Activated CD4-positive, alpha-beta T cell treated with anti-CD3 and anti-CD28 coated beads, Interleukin-2, amount 50 U/mL, for 16 hours (primary cell): ENCODE data around the gene PRDM16.

Source experiments
- DNase-seq: peaks from one replicate; pipeline ENCODE4 v3.0.0-alpha.2; 2020

Gene PRDM16

DNA sequence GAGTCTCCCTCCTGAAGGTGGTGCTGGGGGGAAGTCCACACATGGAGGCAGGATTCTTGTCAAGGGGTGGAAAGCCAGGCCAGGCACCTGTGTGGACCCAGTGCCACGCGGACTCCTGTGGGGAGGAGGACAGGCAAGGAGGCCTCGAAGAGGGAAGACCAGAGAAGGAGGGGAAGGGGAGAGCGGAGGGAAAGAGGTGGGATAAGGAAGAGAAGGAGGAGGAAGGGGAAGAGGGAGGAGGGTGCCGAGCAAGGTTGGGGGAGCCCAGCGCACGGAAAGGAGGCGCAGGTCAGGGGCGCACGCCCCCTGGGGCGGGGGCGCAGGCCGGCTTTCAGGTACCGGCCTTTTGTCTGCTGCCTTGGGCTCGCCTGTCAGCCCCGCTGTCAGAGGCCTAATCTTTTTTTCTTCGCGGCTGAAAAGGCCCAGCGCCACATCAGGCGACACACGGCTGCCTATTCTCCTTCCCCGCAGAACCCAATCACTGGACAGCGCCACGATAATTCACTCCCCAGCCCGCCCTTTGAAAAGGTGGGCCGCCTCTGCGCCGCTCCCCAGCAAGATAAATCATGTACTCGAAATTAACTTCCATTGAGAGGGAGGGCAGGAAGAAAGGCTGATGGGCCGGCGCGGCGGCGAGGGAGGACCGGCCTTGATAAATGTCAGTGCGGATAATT lies 42.5 kb downstream of the PRDM16 start:
- DNase-seq, result no peak

DNA sequence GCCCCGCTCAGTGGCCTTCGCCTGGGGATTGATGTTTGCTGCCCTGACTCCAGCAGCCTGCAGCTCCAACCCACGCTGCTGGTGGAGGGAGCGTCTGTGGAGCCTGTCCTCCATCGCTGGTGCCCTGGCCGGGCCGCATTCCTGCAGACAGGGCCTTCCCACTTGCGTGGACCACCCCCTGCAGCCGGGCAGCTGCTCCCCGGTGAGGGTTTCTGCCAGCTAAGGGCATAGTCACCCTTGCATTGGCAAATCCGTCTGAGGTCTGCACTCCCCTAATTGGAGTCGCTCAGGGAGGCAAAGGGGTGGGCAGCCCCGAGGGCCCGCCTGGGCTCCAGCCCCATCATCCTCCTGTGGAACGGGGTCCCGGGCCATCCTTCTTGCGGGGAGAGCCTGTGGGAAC lies 43.5 kb downstream of the PRDM16 start:
- no peak for DNase-seq

GRCh38 chr1:3113047-3113740 lies 44.2 kb downstream of the PRDM16 start:
- no peak for DNase-seq

DNA sequence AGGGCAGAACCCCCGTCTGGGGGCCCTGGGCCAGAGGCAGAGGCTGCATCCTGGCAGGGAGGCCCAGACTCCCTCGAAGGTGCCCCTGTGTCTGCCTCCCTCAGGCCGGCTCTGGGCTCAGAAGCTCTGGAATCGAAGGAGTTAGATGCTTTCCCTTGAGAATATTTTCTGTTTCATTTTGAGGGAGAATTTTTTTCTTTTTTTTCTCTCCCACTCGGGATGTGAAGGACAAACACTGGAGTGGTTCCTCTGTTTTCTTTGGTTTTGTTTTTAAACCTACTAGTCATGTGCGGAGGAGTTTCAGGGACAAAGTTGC lies 44.7 kb downstream of the PRDM16 start:
- no peak for DNase-seq

DNA sequence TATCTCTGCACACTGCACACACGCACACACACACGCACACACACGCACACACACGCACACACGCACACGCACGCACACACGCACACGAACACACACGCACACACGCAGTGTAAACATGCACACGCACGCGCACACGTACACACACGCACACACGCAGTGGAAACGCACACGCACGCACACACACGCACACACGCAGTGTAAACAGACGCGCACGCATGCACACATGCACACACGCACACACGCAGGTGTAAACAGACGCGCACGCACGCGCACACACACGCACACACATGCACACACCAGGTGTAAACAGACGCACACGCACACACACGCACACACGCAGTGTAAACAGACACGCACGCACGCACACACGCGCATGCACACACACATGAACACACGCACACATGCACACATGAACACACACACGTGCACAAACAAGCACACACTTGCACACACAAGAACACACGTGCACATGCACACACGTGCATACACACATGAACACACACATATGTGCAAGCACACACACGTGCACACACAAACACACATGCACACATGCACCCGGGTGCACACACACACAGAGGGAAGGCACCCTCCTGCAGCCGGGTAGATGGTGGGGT lies 45.2 kb downstream of the PRDM16 start:
- no peak for DNase-seq

- DNase-seq, result no peak
These were observed 45.8 kb downstream of the PRDM16 start for GRCh38 chr1:3114846-3115245.

GRCh38 chr1:3115275-3116149 lies 46.5 kb downstream of the PRDM16 start:
- DNase-seq, result no peak

GRCh38 chr1:3116150-3116510 lies 47.1 kb downstream of the PRDM16 start:
- DNase-seq, result no peak

DNA sequence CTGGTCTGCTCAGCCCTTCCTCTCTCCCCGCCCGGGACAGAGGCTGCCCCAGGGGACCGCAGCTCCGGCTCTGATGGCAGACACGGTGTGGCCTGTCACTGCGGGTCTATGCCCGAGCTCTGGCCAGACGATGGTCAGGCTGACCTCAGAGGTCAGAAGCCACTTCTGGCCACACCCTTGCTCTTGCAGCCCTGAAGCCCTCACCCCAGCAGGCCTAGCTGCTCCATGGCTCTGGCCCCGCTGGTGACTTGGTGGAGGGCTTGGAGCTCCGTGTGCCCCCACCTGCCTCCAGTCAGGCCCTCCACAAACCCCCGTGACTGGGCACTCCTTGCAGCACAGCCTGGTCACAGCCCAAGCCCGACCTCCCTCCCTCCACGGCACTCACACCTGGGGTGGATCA lies 47.6 kb downstream of the PRDM16 start:
- DNase-seq, result no peak

DNA sequence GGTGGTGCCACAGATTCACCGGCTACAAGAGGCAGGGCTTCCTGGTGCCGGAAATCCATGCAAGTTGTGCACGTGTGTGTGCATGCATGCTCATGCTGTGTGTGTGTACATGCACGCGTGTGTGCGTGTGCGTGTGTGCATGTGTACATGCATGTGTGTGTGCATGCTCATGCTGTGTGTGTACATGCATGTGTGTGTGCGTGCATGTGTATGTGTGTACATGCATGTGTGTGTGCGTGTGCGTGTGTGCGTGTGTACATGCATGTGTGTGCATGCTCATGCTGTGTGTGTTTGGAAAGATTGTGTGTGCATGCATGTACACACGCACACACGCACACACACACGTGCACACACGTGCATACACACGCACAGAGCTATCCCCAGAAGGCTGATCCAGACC lies 48.9 kb downstream of the PRDM16 start:
- DNase-seq, result no peak

- DNase-seq, result no peak
These were observed 50.1 kb downstream of the PRDM16 start for GRCh38 chr1:3119061-3119460.

DNA sequence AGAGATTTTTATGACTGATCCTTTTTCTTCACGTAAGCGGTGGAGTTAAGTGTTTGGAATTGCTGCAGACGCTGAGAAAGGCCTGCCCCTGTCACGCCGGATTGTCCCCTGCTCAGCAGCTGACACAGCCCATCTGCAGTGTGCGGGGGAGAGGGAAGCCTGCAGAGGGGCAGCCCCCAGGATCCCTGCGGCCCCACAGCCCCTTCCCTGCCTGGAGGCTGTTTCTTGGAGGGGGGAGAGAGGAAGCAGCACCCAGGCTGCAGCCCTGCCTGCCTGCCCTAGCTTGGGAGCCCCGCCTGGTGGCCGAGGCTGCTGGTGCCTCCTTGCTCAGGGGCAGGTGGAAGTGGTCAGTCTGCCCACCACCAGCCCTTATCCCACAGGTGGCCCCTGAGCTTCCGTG lies 50.7 kb downstream of the PRDM16 start:
- DNase-seq, result no peak

DNA sequence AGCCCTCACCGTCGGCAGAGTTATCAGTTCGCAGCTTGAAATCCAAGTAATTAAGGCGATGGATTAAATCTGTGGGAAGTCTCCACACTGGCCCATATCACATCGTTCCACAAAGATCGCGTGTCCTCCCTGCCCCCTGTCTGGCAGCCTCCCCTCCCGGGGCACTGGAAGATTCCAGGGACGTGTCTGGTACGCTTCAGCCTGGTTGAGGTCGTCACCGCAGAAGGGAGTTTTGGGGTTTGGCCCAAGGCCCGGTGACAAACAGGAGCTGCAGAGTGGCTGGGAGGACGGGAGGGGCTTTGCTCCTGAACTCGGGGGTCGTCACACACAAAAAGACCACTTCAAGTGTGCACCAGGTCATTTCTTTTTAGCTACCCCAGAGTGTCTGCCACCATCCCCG lies 51.1 kb downstream of the PRDM16 start:
- no peak for DNase-seq

DNA sequence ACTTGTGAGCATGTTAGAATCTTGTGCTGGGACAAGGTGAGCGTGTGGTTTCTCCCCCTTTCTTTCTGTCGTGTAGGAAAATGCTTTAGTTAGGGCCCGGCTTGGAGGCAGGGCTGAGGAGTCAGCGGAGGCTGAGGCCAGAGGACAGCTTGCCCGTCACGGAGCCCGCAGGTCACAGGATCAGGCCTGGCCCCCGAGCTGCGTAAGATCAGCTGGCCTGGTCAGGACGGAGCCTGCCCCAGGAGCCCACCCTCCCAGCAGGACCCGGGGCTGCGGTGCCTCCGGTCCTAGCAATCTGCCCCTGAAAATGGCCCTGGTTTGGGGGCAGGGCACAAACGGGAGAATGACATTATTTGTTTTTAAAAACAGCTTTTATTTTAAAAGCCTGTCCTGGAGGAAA lies 52.0 kb downstream of the PRDM16 start:
- DNase-seq, result no peak

DNA sequence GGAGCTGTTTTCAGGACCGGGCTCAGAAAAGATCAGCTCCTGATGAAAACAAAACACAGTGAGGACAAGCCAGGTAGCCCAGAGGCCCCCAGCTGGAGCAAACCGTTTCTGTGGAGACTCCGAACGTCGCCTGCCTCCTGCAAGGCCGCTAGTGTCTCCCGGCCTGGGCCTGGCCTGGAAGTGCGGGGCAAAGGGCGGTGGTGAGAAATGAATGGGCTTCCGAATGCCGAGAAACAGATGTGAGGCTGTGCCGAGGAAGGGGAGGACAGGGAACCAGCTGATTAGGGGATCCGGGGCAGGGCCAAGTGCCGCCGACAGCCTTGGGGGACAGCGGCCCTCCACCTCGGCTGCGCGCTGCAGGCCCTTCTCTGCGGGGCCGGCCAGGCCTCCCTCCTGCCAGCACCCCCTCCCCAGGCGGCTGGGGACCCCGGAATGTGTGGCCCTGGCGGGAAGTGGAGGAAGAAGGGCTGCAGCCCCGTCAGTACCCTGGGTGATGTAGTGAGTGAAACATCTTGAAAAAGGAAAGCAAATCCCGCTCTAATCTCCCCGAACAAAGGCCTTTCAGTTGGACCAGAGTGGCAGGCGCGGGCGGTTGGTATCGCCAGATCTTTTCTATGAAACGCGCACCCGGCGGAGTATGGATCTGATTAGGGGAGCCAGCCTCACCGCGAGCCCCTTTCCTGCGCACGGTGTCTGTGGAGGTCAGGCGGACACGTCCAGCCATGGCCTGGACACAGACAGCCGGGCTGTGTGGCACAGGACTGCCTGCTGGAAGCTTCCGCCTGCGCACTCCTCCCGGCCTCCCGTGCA lies 52.6 kb downstream of the PRDM16 start:
- DNase-seq, result no peak

- DNase-seq, result no peak
These were observed 53.3 kb downstream of the PRDM16 start for GRCh38 chr1:3122311-3122710.

GRCh38 chr1:3124246-3124645 lies 55.2 kb downstream of the PRDM16 start:
- no peak for DNase-seq

- no peak for DNase-seq
These were observed 56.1 kb downstream of the PRDM16 start for GRCh38 chr1:3125078-3125477.

DNA sequence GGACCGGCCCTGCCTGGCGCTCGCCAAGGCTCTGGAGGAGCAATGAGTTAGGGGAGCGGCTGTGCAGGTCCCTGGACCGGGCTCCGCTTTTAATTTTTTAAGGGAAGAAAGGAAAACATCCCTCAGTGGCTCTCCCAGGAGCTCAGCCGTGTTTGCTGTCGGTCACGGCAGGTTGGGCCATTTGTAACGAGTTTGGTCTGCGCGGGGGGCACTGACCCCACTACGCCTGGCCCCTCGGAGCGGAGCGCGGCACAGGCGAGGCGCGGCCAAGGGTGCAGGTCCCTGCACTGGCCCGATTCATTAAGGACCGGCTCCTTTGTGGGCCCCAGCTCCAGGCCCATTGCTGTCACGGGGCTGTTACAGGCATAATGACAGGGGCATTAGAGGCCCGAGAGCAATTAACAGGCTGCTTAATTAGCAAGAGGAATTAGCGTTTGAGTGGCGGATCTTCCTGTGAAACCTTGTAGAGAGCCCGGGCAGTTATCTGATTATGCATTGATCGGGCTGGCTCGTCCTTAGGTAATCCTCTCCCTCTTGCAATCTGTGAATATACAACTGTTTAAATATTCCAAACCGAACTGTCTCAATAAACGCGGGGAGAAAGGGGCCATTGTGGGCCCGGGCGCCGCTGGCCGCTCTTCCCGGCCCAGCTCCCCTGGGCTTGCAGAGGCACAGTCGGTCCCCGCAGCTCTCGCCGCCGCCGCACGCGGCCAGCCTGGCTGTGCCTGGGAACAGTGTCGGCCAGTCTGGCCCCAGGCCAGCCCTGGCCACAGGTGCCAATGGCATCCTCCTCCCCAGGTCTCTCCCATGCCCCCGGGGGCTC lies 56.8 kb downstream of the PRDM16 start:
- no peak for DNase-seq

DNA sequence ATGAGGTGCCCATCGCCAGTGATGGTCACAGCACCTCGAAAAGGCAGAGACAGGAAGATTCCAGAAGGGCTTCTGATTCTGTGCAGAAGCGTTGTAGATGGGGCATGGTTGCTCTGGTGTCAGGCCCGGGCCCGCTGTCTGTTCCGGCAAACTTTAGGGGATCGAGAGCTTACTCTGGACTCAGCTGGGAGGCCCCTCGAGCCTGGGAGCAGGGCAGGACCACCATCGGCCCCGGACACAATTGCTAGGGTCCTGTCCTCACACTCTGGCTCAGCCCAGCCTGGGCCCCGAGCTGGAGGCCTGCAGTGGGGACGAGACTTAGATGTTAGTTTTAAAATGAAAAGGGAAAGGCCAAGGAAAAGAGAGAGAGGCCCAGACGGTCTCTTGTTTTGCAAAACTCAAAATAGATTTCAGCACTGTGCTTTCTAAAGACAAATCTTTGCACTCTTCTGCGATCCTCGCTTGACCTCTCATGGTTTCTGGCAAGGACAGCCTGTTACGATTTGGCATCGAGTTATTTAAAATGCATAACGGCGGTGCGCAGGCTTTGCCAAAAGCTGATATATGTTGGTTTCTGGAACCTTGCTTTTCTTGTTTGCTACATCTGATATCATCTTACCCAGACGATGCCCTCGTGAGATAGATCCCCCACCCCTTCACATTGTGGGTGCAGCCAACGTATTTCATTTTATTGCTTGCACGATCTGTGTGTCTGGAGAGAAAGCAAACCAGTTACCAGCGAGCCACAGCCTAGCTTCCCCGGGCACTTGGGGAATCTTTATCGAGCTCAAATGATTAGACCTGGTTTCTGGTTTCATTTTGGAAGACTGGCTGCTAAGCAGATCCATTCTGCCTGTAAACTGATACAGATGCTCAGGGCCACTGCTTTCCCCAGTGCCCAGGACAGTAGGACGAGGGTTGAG lies 58.0 kb downstream of the PRDM16 start:
- no peak for DNase-seq

GRCh38 chr1:3127738-3128137 lies 58.7 kb downstream of the PRDM16 start:
- no peak for DNase-seq
